Activated naive CD8-positive, alpha-beta T cell treated with anti-CD3 and anti-CD28 coated beads for 36 hours (primary cell): Measurements from ENCODE around the gene ONECUT1. TPM values are rescaled to one million over a fixed set of nuclear protein-coding genes. Genes with fewer than 3 reads are reported as not detected.
A peak's percentile ranks its signal among the peaks of the same experiment; 100 is the strongest.
"Not testable (repeated sequence)": the region's sequence is repeated elsewhere in the genome, so short reads cannot be mapped to it uniquely, and the experiment has no call there.

Experiments
- DNase-seq: peaks from one replicate; pipeline ENCODE4 v3.0.0; 2021
- H3K27ac Mint-ChIP-seq: one replicate; pipeline ENCODE4 v1.8.0; 2022; ENCODE audit warnings: mild to moderate bottlenecking, moderate library complexity, mixed read lengths
- H3K27me3 Mint-ChIP-seq: one replicate; pipeline ENCODE4 v1.8.0; 2022; ENCODE audit warnings: mild to moderate bottlenecking, mixed read lengths
- H3K36me3 Mint-ChIP-seq: one replicate; pipeline ENCODE4 v1.8.0; 2021; ENCODE audit warnings: mild to moderate bottlenecking, mixed read lengths
- H3K4me1 Mint-ChIP-seq: one replicate; pipeline ENCODE4 v1.8.0; 2021; ENCODE audit warnings: mixed read lengths
- H3K4me3 Mint-ChIP-seq: one replicate; pipeline ENCODE4 v1.8.0; 2022; ENCODE audit warnings: mild to moderate bottlenecking, moderate library complexity, mixed read lengths
- H3K9me3 Mint-ChIP-seq: one replicate; pipeline ENCODE4 v1.8.0; 2022; ENCODE audit warnings: mixed read lengths
- total RNA-seq, 2 experiments: library from RNA; stranded (reverse); gene quantifications; one replicate each; pipeline ENCODE4 v1.2.3, GENCODE V29; 2021

ONECUT1 gene
- not detected for total RNA-seq

- Mint-ChIP-seq H3K9me3 (no peaks in the 10 kb centered on the region), H3K27ac (no peak within 1 kb of the TSS), H3K27me3 (peaks cover 96% of the 10 kb centered on the region), H3K36me3 (no peaks in the 10 kb centered on the region), H3K4me1 (peaks cover 12% of the 10 kb centered on the region), H3K4me3 (peak within 1 kb of the TSS; percentile 61)
- peak; percentile 64 for DNase-seq
Measured at GRCh38 chr15:52790169-52790708, at the start of gene ONECUT1. Gene ONECUT1 (minus strand): TSS chr15:52790336. CDS start chr15:52789884, 452 bp downstream.

GRCh38 chr15:52834379-52834778, 44.2 kb upstream of the ONECUT1 start:
- Mint-ChIP-seq H3K36me3 (no peaks in the 10 kb centered on the region), H3K9me3 (peaks cover 1% of the 10 kb centered on the region), H3K27ac (no peak overlapping the region), H3K4me3 (no peak overlapping the region), H3K4me1 (no peaks in the 10 kb centered on the region), H3K27me3 (peaks cover 10% of the 10 kb centered on the region)
- no peak for DNase-seq

GRCh38 chr15:52824169-52824942, 34.2 kb upstream of the ONECUT1 start:
- H3K4me1 Mint-ChIP-seq, H3K9me3 Mint-ChIP-seq, H3K36me3 Mint-ChIP-seq, H3K4me3 Mint-ChIP-seq, H3K27ac Mint-ChIP-seq, DNase-seq: not testable (repeated sequence)
- H3K27me3 Mint-ChIP-seq = peaks cover 37% of the 10 kb centered on the region

- H3K4me3 Mint-ChIP-seq = no peak overlapping the region
- DNase-seq = no peak
- H3K9me3 Mint-ChIP-seq = no peaks in the 10 kb centered on the region
- peaks cover 50% of the 10 kb centered on the region for H3K27me3 Mint-ChIP-seq
- H3K27ac Mint-ChIP-seq = no peak overlapping the region
- no peaks in the 10 kb centered on the region for H3K4me1 Mint-ChIP-seq
- no peaks in the 10 kb centered on the region for H3K36me3 Mint-ChIP-seq
Measured at GRCh38 chr15:52822475-52822874, 32.3 kb upstream of the ONECUT1 start.

GRCh38 chr15:52819253-52819652, 29.1 kb upstream of the ONECUT1 start:
- no peak for DNase-seq
- Mint-ChIP-seq H3K4me3 (no peak overlapping the region), H3K27ac (no peak overlapping the region), H3K36me3 (no peaks in the 10 kb centered on the region), H3K4me1 (no peaks in the 10 kb centered on the region), H3K9me3 (peaks cover 3% of the 10 kb centered on the region), H3K27me3 (peaks cover 61% of the 10 kb centered on the region)

- H3K4me1 Mint-ChIP-seq, H3K9me3 Mint-ChIP-seq, H3K36me3 Mint-ChIP-seq, H3K27ac Mint-ChIP-seq, H3K4me3 Mint-ChIP-seq, DNase-seq: not testable (repeated sequence)
- peaks cover 53% of the 10 kb centered on the region for H3K27me3 Mint-ChIP-seq
Measured at GRCh38 chr15:52815899-52816298, 25.8 kb upstream of the ONECUT1 start.

- H3K36me3 Mint-ChIP-seq = no peaks in the 10 kb centered on the region
- no peak for DNase-seq
- H3K4me1 Mint-ChIP-seq = peaks cover 7% of the 10 kb centered on the region
- H3K4me3 Mint-ChIP-seq = no peak overlapping the region
- H3K27ac Mint-ChIP-seq = no peak overlapping the region
- no peaks in the 10 kb centered on the region for H3K9me3 Mint-ChIP-seq
- H3K27me3 Mint-ChIP-seq = peaks cover 67% of the 10 kb centered on the region
Measured at GRCh38 chr15:52808996-52809395, 18.9 kb upstream of the ONECUT1 start.

GRCh38 chr15:52808441-52808840, 18.3 kb upstream of the ONECUT1 start:
- Mint-ChIP-seq H3K27ac (no peak overlapping the region), H3K4me1 (peaks cover 9% of the 10 kb centered on the region), H3K9me3 (no peaks in the 10 kb centered on the region), H3K4me3 (no peak overlapping the region), H3K27me3 (peaks cover 65% of the 10 kb centered on the region), H3K36me3 (no peaks in the 10 kb centered on the region)
- no peak for DNase-seq

- Mint-ChIP-seq H3K4me3 (no peak overlapping the region), H3K27me3 (peaks cover 87% of the 10 kb centered on the region), H3K27ac (no peak overlapping the region), H3K9me3 (peaks cover 3% of the 10 kb centered on the region), H3K36me3 (no peaks in the 10 kb centered on the region), H3K4me1 (peaks cover 13% of the 10 kb centered on the region)
- DNase-seq = no peak
Measured at GRCh38 chr15:52806284-52806655, 16.1 kb upstream of the ONECUT1 start.

GRCh38 chr15:52805351-52806283, 15.5 kb upstream of the ONECUT1 start:
- H3K36me3 Mint-ChIP-seq = peaks cover 5% of the 10 kb centered on the region
- H3K9me3 Mint-ChIP-seq = peaks cover 7% of the 10 kb centered on the region
- no peak overlapping the region for H3K4me3 Mint-ChIP-seq
- no peak for DNase-seq
- no peak overlapping the region for H3K27ac Mint-ChIP-seq
- peaks cover 17% of the 10 kb centered on the region for H3K4me1 Mint-ChIP-seq
- peaks cover 88% of the 10 kb centered on the region for H3K27me3 Mint-ChIP-seq

- Mint-ChIP-seq H3K4me3 (peak overlapping the region; percentile 57), H3K4me1 (peaks cover 21% of the 10 kb centered on the region), H3K27ac (no peak overlapping the region), H3K27me3 (peaks cover 90% of the 10 kb centered on the region), H3K36me3 (peaks cover 7% of the 10 kb centered on the region), H3K9me3 (peaks cover 7% of the 10 kb centered on the region)
- no peak for DNase-seq
Measured at GRCh38 chr15:52804526-52805081, 14.5 kb upstream of the ONECUT1 start.

GRCh38 chr15:52803467-52804306, 13.6 kb upstream of the ONECUT1 start:
- Mint-ChIP-seq H3K36me3 (peaks cover 7% of the 10 kb centered on the region), H3K27ac (no peak overlapping the region), H3K27me3 (peaks cover 90% of the 10 kb centered on the region), H3K9me3 (peaks cover 7% of the 10 kb centered on the region), H3K4me1 (peaks cover 21% of the 10 kb centered on the region), H3K4me3 (no peak overlapping the region)
- no peak for DNase-seq

- H3K27me3 Mint-ChIP-seq = peaks cover 90% of the 10 kb centered on the region
- no peak for DNase-seq
- H3K4me1 Mint-ChIP-seq = peaks cover 21% of the 10 kb centered on the region
- no peak overlapping the region for H3K4me3 Mint-ChIP-seq
- peaks cover 7% of the 10 kb centered on the region for H3K36me3 Mint-ChIP-seq
- H3K27ac Mint-ChIP-seq = no peak overlapping the region
- peaks cover 7% of the 10 kb centered on the region for H3K9me3 Mint-ChIP-seq
Measured at GRCh38 chr15:52803108-52803466, 13.0 kb upstream of the ONECUT1 start.

- Mint-ChIP-seq H3K4me3 (no peak overlapping the region), H3K27me3 (peaks cover 90% of the 10 kb centered on the region), H3K4me1 (peaks cover 24% of the 10 kb centered on the region), H3K27ac (no peak overlapping the region), H3K36me3 (peaks cover 7% of the 10 kb centered on the region), H3K9me3 (peaks cover 7% of the 10 kb centered on the region)
- DNase-seq = no peak
Measured at GRCh38 chr15:52802110-52802509, 12.0 kb upstream of the ONECUT1 start.
